ENCODE data around the gene CABS1.

- TF ChIP-seq, protein P1, sequence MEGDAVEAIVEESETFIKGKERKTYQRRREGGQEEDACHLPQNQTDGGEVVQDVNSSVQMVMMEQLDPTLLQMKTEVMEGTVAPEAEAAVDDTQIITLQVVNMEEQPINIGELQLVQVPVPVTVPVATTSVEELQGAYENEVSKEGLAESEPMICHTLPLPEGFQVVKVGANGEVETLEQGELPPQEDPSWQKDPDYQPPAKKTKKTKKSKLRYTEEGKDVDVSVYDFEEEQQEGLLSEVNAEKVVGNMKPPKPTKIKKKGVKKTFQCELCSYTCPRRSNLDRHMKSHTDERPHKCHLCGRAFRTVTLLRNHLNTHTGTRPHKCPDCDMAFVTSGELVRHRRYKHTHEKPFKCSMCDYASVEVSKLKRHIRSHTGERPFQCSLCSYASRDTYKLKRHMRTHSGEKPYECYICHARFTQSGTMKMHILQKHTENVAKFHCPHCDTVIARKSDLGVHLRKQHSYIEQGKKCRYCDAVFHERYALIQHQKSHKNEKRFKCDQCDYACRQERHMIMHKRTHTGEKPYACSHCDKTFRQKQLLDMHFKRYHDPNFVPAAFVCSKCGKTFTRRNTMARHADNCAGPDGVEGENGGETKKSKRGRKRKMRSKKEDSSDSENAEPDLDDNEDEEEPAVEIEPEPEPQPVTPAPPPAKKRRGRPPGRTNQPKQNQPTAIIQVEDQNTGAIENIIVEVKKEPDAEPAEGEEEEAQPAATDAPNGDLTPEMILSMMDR (conservative IDR thresholded peaks at IDR 0.05; ENCODE audit: low read depth, low read length) = no peak
- no peak for TF ChIP-seq EZH2phosphoT487 (IDR thresholded peaks at IDR 0.05; ENCODE audit: borderline replicate concordance, low read length)
Observed at GRCh38 chr4:70303090-70303489, 31.7 kb upstream of the CABS1 start.
